Stimulated activated CD4-positive, alpha-beta T cell treated with anti-CD3 and anti-CD28 coated beads, TNF-alpha, amount 100 ng/mL, for 4 hours (primary cell): ENCODE results near the gene ADCY6.
A peak's percentile ranks its signal among the peaks of the same experiment; 100 is the strongest.

Experiments used
- DNase-seq, 3 experiments: peaks; one replicate each; pipeline ENCODE4 v3.0.0-alpha.2; 2020; ENCODE audit warnings: low read depth in 3 of 3

The ADCY6 gene

GRCh38 chr12:48815126-48816110 is 26.5 kb upstream of the ADCY6 start:
- peak in 1 of 3 experiments; percentile 20 for DNase-seq

- peak; percentile 45 to 67 (median 52) for DNase-seq
Measured at GRCh38 chr12:48814262-48815125, 25.6 kb upstream of the ADCY6 start.

GRCh38 chr12:48813465-48814261 is 24.8 kb upstream of the ADCY6 start:
- DNase-seq, result no peak

- no peak for DNase-seq
Measured at GRCh38 chr12:48812389-48812788, 23.5 kb upstream of the ADCY6 start.

- no peak for DNase-seq
Measured at GRCh38 chr12:48811437-48812090, 22.7 kb upstream of the ADCY6 start.

GRCh38 chr12:48810903-48811431 is 22.1 kb upstream of the ADCY6 start:
- DNase-seq, result no peak

GRCh38 chr12:48807981-48808380 is 19.1 kb upstream of the ADCY6 start:
- no peak for DNase-seq

- DNase-seq, result no peak
Measured at GRCh38 chr12:48803675-48804074, 14.8 kb upstream of the ADCY6 start.

GRCh38 chr12:48800971-48801370 is 12.1 kb upstream of the ADCY6 start:
- no peak for DNase-seq

GRCh38 chr12:48800457-48800856 is 11.6 kb upstream of the ADCY6 start:
- no peak for DNase-seq

GRCh38 chr12:48796976-48797375 is 8.1 kb upstream of the ADCY6 start:
- no peak for DNase-seq

- peak in 2 of 3 experiments; percentile 17 to 25 for DNase-seq
Measured at GRCh38 chr12:48795550-48796455, 6.9 kb upstream of the ADCY6 start.

- no peak for DNase-seq
Measured at GRCh38 chr12:48794870-48795269, 6.0 kb upstream of the ADCY6 start.

GRCh38 chr12:48793696-48794095 is 4.8 kb upstream of the ADCY6 start:
- DNase-seq, result no peak

- no peak for DNase-seq
Measured at GRCh38 chr12:48789858-48790326, 1.0 kb upstream of the ADCY6 start.

GRCh38 chr12:48788524-48788853 is 400 bp downstream of the ADCY6 start:
- no peak for DNase-seq

GRCh38 chr12:48787791-48788523 is 932 bp downstream of the ADCY6 start:
- DNase-seq, result no peak

GRCh38 chr12:48786591-48787544 is 2.0 kb downstream of the ADCY6 start:
- DNase-seq, result no peak
